Thyroid gland (tissue), 4 donors: ENCODE results near the gene LRMDA.
"Not testable (repeated sequence)": the region's sequence is repeated elsewhere in the genome, so short reads cannot be mapped to it uniquely, and the experiment has no call there.

Experiments used
- CTCF ChIP-seq, 6 experiments: fragments of 200-600 bp in 3 of 6; fragments of 450-650 bp in 3 of 6; sonication (generic) in 3 of 6; IDR thresholded peaks; one replicate each; pipeline ENCODE4 v1.5.1; 2016 to 2019; ENCODE audit warnings: antibody characterized with exemption in 6 of 6, mild to moderate bottlenecking in 2 of 6, inconsistent platforms in 1 of 6, moderate library complexity in 1 of 6
- POLR2A ChIP-seq, 2 donors: fragments of 450-650 bp; IDR thresholded peaks; one replicate each; pipeline ENCODE4 v1.6.1; 2017; ENCODE audit warnings: antibody characterized with exemption in 2 of 2, mild to moderate bottlenecking in 2 of 2, moderate library complexity in 1 of 2

DNA sequence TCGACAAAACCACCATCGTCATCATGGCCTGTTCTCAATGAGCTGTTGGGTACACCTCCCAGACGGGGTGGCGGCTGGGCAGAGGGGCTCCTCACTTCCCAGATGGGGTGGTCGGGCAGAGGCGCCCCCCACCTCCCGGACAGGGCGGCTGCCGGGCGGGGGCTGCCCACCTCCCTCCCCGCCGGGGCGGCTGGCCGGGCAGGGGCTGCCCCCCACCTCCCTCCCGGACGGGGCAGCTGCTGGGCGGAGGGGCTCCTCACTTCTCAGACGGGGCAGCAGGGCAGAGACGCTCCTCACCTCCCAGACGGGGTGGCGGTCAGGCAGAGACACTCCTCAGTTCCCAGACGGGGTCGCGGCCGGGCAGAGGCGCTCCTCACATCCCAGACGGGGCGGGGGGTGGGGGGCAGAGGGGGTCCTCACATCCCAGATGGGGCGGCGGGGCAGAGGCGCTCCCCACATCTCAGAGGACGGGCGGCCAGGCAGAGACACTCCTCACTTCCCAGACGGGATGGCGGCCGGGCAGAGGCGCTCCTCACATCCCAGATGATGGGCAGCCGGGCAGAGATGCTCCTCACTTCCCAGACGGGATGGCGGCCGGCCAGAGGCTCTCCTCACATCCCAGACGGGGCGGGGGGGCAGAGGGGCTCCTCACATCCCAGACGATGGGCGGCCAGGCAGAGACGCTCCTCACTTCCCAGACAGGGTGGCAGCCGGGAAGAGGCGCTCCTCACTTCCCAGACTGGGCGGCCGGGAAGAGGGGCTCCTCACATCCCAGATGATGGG is 318.9 kb downstream of the LRMDA start:
- TF ChIP-seq CTCF, POLR2A (IDR thresholded peaks at IDR 0.05): not testable (repeated sequence)
